HG03060 (cell line): ENCODE measurements around the gene FBXO21.

ENCODE experiments used
- ATAC-seq: cut with Tn5 transposase; IDR thresholded peaks from one replicate; pipeline ENCODE4 v1.9.1; 2021; ENCODE audit warnings: low read depth, moderate number of reproducible peaks; ENCODE audit not compliant: unreplicated experiment

Gene FBXO21

GRCh38 chr12:117141097-117141898 is 49.0 kb downstream of the FBXO21 start:
- ATAC-seq = no peak

- no peak for ATAC-seq
These were observed 49.7 kb downstream of the FBXO21 start for GRCh38 chr12:117140397-117141096.

GRCh38 chr12:117139025-117139717 is 51.1 kb downstream of the FBXO21 start:
- ATAC-seq = no peak

- ATAC-seq = no peak
These were observed 55.5 kb downstream of the FBXO21 start for GRCh38 chr12:117134721-117135120.

- no peak for ATAC-seq
These were observed 56.2 kb downstream of the FBXO21 start for GRCh38 chr12:117134059-117134458.

- ATAC-seq = no peak
These were observed 59.5 kb downstream of the FBXO21 start for GRCh38 chr12:117130801-117131200.

- no peak for ATAC-seq
These were observed 60.9 kb downstream of the FBXO21 start for GRCh38 chr12:117129391-117129790.

- ATAC-seq = no peak
These were observed 62.1 kb downstream of the FBXO21 start for GRCh38 chr12:117127933-117128823.

- no peak for ATAC-seq
These were observed 63.9 kb downstream of the FBXO21 start for GRCh38 chr12:117126335-117126734.

- ATAC-seq = no peak
These were observed 64.5 kb downstream of the FBXO21 start for GRCh38 chr12:117125767-117126166.

GRCh38 chr12:117125272-117125613 is 65.0 kb downstream of the FBXO21 start:
- ATAC-seq = no peak

- no peak for ATAC-seq
These were observed 65.6 kb downstream of the FBXO21 start for GRCh38 chr12:117124421-117125271.

- ATAC-seq = no peak
These were observed 68.8 kb downstream of the FBXO21 start for GRCh38 chr12:117121441-117121840.

GRCh38 chr12:117120787-117121186 is 69.5 kb downstream of the FBXO21 start:
- ATAC-seq = no peak

GRCh38 chr12:117119592-117120198 is 70.6 kb downstream of the FBXO21 start:
- no peak for ATAC-seq

- ATAC-seq = no peak
These were observed 71.3 kb downstream of the FBXO21 start for GRCh38 chr12:117118838-117119591.

GRCh38 chr12:117114784-117115183 is 75.5 kb downstream of the FBXO21 start:
- no peak for ATAC-seq

GRCh38 chr12:117113231-117113630 is 77.0 kb downstream of the FBXO21 start:
- no peak for ATAC-seq
